ENCODE measurements around the gene PSTPIP1. TPM values are rescaled to one million over a fixed set of nuclear protein-coding genes. Genes with fewer than 3 reads are reported as not detected.

The PSTPIP1 gene
- total and polyA plus RNA-seq, 7 donors, result 2.1 to 14.3 (median 7.4) TPM

DNA sequence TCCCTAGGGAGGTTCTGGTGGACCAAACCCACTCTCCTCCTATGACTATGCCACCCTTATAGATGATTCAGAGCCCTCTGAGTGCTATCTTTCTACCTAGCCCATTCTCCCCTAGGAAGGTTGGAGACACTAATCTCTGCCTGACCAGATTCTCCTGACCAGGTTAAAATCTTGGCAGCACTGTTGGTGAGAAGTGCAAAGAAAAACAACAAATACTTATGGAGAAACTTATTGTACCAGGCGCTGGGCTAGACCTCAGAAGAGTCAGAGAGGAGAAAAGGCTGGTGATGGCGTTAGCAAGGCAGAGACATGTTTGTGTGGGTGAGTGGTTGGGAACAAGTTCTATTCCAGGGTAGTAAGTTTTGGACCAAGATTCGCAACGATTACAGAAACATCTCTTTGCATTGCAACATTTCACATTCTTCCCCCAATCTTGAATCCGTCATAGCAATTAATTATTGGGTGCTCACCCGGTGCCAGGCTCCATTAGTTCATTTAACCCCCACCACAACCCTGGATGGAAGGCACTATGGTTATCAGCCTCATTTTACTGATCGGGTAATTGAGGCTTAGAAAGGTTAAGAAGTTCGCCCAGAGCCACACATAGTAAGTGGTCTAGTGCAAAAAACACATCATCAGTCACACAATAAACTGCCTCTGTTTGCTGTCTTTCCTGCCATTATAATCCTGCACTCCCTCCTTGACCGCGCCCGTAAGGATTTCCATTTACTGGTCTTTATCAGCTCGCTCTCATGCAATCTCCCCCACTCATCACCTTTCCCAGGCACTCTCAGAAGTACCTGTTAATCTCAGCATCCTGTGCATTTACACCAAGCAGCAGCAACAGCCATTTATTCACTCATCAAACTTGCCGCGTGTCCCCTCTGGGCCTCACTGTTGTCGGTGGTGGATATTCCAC, 76.6 kb downstream of the PSTPIP1 start:
- H3K4me3 ChIP-seq, result peak overlapping the region in 3 of 4 donors; percentile 85 to 97 (median 86)
- H3K4me1 ChIP-seq, result peaks cover 0 to 52% (median 41%) of the 10 kb centered on the region in 4 donors
- intact Hi-C loops (cut with DNase I), result loop anchor here (2.0 kb wide), 1 partner anchor 349 kb away; the partner anchor contains the start of genes HMG20A and PEAK1
- peak overlapping the region; percentile 93 to 99 (median 94) for H3K27ac ChIP-seq
- 86 to 87% methylated on average over 15 of the region's 15 CpGs for WGBS, 2 donors
- no peak for DNase-seq
- H3K36me3 ChIP-seq, result no peaks in the 10 kb centered on the region
- TF ChIP-seq POLR2AphosphoS5 (IDR thresholded peaks at IDR 0.05) (no peak), EP300 (IDR thresholded peaks at IDR 0.05) (no peak), POLR2A (IDR thresholded peaks at IDR 0.05) (no peak)
- TF ChIP-seq, protein P1, sequence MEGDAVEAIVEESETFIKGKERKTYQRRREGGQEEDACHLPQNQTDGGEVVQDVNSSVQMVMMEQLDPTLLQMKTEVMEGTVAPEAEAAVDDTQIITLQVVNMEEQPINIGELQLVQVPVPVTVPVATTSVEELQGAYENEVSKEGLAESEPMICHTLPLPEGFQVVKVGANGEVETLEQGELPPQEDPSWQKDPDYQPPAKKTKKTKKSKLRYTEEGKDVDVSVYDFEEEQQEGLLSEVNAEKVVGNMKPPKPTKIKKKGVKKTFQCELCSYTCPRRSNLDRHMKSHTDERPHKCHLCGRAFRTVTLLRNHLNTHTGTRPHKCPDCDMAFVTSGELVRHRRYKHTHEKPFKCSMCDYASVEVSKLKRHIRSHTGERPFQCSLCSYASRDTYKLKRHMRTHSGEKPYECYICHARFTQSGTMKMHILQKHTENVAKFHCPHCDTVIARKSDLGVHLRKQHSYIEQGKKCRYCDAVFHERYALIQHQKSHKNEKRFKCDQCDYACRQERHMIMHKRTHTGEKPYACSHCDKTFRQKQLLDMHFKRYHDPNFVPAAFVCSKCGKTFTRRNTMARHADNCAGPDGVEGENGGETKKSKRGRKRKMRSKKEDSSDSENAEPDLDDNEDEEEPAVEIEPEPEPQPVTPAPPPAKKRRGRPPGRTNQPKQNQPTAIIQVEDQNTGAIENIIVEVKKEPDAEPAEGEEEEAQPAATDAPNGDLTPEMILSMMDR (IDR thresholded peaks at IDR 0.05), result no peak
- no peaks in the 10 kb centered on the region for H3K9me3 ChIP-seq
- H3K27me3 ChIP-seq, result no peaks in the 10 kb centered on the region

DNA sequence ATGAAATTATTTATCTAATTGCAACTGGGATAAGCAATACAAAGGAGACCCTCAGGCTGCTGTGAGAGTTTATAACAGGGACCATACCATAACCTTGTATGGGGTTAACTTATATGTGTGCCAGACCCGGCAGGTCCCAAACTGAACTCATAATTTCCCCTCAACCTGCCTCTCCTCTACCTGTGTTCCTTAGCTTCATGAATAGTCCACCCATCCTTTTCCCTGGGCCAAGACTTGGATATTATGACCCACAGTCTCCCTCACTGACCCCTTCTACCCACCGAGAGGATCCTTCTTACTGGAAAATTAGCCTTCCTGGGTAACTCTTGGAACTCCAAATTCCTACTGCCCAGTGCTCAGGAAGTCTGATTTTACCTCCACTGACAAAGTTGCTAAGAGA, 79.4 kb downstream of the PSTPIP1 start:
- Histone ChIP-seq H3K27ac (no peak overlapping the region), H3K9me3 (no peaks in the 10 kb centered on the region), H3K4me3 (no peak overlapping the region), H3K4me1 (peaks cover 0 to 27% (median 18%) of the 10 kb centered on the region in 4 donors), H3K36me3 (no peaks in the 10 kb centered on the region), H3K27me3 (no peaks in the 10 kb centered on the region)
- 86 to 89% methylated on average over 2 of the region's 2 CpGs for WGBS, 2 donors
- intact Hi-C loops (cut with DNase I), result no loop called here
- DNase-seq, result no peak
- TF ChIP-seq, protein P1 (IDR thresholded peaks at IDR 0.05), result no peak
- no peak for TF ChIP-seq EP300 (IDR thresholded peaks at IDR 0.05)
- TF ChIP-seq POLR2A (IDR thresholded peaks at IDR 0.05), result no peak
- TF ChIP-seq POLR2AphosphoS5 (IDR thresholded peaks at IDR 0.05), result no peak

DNA sequence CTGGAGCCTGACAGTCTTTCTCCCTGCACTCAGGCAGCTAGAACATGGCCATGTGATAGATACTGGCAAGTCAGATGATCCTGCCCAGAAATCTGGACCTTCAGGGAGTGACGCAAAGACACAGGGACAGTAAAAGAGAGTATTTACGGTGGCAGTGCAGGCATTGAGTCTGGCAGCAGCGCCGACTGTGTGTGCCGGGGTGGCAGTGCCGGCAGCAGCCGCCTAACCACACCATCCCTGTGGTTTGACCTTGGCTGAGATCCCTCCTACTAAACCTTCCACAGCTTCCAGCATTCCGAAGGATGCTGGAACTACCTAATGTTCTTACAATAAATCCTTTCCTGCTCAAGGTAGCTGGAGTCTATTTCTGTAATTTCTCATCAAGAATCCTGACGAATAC, 80.6 kb downstream of the PSTPIP1 start:
- Histone ChIP-seq H3K27ac (no peak overlapping the region), H3K4me3 (no peak overlapping the region), H3K4me1 (peaks cover 0 to 17% (median 12%) of the 10 kb centered on the region in 4 donors), H3K9me3 (no peaks in the 10 kb centered on the region), H3K36me3 (no peaks in the 10 kb centered on the region), H3K27me3 (no peaks in the 10 kb centered on the region)
- DNase-seq, result no peak
- 60 to 83% methylated on average over 9 of the region's 9 CpGs for WGBS, 2 donors
- TF ChIP-seq POLR2AphosphoS5 (IDR thresholded peaks at IDR 0.05) (no peak), EP300 (IDR thresholded peaks at IDR 0.05) (no peak), POLR2A (IDR thresholded peaks at IDR 0.05) (no peak)
- TF ChIP-seq, protein P1 (IDR thresholded peaks at IDR 0.05), result no peak
- intact Hi-C loops (cut with DNase I), result no loop called here

DNA sequence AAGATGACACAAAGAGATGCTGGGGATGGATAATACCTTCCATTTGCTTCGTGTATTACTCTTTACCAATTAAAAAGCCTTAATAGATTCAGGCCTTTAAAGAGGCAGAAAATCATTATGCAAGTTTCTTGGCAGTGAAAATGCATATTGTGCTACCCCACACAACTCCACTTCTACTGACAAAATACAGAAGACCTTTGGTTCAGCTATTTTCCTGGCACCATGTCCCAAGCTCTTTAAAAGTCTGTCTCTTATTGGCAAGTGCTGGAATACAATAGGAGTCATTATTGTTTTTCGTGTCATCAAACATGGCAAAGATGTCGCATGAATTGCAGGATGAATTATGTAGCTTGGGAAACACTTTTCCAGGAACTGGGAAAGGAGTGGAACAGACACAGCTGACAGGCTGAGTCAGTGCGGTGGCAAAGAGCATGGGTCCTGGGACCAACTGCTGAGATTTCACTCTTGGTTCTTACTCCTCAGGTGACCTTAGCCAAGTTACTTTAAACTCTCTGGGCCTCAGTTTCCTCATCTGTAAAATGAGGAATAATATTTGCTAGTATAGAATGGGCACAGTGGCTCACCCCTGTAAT, 81.5 kb downstream of the PSTPIP1 start:
- intact Hi-C loops (cut with DNase I), result no loop called here
- Histone ChIP-seq H3K36me3 (no peaks in the 10 kb centered on the region), H3K27me3 (no peaks in the 10 kb centered on the region), H3K4me3 (no peak overlapping the region), H3K9me3 (no peaks in the 10 kb centered on the region), H3K27ac (no peak overlapping the region), H3K4me1 (peaks cover 0 to 13% (median 9%) of the 10 kb centered on the region in 4 donors)
- DNase-seq, result no peak
- WGBS, 2 donors, result 69 to 76% methylated on average over 4 of the region's 4 CpGs
- TF ChIP-seq EP300 (IDR thresholded peaks at IDR 0.05) (no peak), POLR2AphosphoS5 (IDR thresholded peaks at IDR 0.05) (peak in 1 of 4 donors; percentile 15)

DNA sequence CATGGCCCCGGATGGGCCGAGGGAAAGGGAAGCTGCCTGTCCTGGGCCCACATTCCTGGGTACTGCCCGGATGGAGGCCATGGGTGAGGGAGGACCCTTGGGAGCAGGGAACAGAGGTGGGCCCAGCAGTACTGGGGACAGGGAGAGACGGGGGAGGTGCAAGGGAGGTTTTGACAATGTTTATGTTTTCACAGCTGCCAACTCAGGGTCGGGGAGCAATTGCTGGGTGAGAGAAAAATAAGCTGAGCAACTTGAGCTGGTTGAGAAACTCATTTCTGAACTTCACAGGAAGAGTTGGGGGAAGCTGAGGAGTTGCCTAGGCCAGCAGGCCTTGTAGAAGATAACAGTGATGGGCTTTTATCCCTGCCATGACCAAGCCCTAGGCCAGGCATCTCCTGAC, 87.0 kb downstream of the PSTPIP1 start:
- WGBS, 2 donors, result 74 to 84% methylated on average over 5 of the region's 5 CpGs
- DNase-seq, result no peak
- no peak overlapping the region for H3K4me3 ChIP-seq
- H3K4me1 ChIP-seq, result peaks cover 0 to 13% (median 4%) of the 10 kb centered on the region in 4 donors
- H3K9me3 ChIP-seq, result no peaks in the 10 kb centered on the region
- TF ChIP-seq, protein P1 (IDR thresholded peaks at IDR 0.05), result no peak
- TF ChIP-seq POLR2A (IDR thresholded peaks at IDR 0.05) (no peak), POLR2AphosphoS5 (IDR thresholded peaks at IDR 0.05) (no peak), EP300 (IDR thresholded peaks at IDR 0.05) (no peak)
- no peaks in the 10 kb centered on the region for H3K27me3 ChIP-seq
- no peak overlapping the region for H3K27ac ChIP-seq
- H3K36me3 ChIP-seq, result no peaks in the 10 kb centered on the region
- intact Hi-C loops (cut with DNase I), result no loop called here

Data from sigmoid colon (tissue), 7 donors.